HepG2 (cell line): ENCODE data around the gene ANGPTL2. TPM values are rescaled to one million over a fixed set of nuclear protein-coding genes. Genes with fewer than 3 reads are reported as not detected.

Experiments used
- ATAC-seq: fragments of 200-7000 bp; cut with Tn5 transposase; 3 replicates; pipeline ENCODE4 v1.9.1; 2020; ENCODE audit warnings: mild to moderate bottlenecking, moderate library complexity
- BruUV-seq: library from RNA; stranded (reverse); fragments of 400-500 nt; replicated peaks from 2 replicates; lab custom pipeline; 2021; lab: Mats Ljungman, UMichigan
- CTCF ChIA-PET: fragments of 300-600 bp; formaldehyde crosslinking; extraction: SDS; loops from one replicate; lab custom pipeline; 2021; ENCODE audit warnings: low total read pairs, inconsistent platforms, low intra/inter-chr PET ratio; lab: Yijun Ruan, JAX
- POLR2A ChIA-PET: fragments of 350-600 bp; sonication (Branson Sonifier 250); formaldehyde crosslinking; loops from one replicate; lab custom pipeline; 2020; ENCODE audit warnings: antibody characterized with exemption, inconsistent platforms; lab: Yijun Ruan, JAX
- DNase-seq: peaks from one replicate; pipeline ENCODE4 v3.0.0-alpha.2; 2015; ENCODE audit warnings: low spot score
- FAIRE-seq: peaks from 3 replicates; lab custom pipeline; 2011; peaks lifted over from hg19 to GRCh38; lab: Jason Lieb, UNC
- H2AFZ ChIP-seq: one replicate; pipeline ENCODE4 v1.6.1; 2011; ENCODE audit warnings: low read length, inconsistent platforms
- H3K27ac ChIP-seq: fragments of 300-600 bp; 3 replicates; pipeline ENCODE4 v1.8.0; 2011; ENCODE audit warnings: mixed run types, mild to moderate bottlenecking, mixed read lengths, low read length, inconsistent platforms; ENCODE audit not compliant: insufficient read depth; ENCODE audit errors: extremely low read length
- H3K27me3 ChIP-seq, 2 experiments: fragments of 200-600 bp in 1 of 2; 2 replicates in 1 of 2; 3 replicates in 1 of 2; pipeline versions ENCODE4 v1.6.0 to v1.8.0; 2011; ENCODE audit warnings: low read length in 2 of 2, mild to moderate bottlenecking in 2 of 2, moderate library complexity in 2 of 2, inconsistent platforms in 1 of 2; ENCODE audit not compliant: insufficient read depth in 2 of 2, control insufficient read depth in 1 of 2
- H3K36me3 ChIP-seq, 2 experiments: fragments of 200-600 bp in 1 of 2; replicated peaks in 1 of 2; 2 replicates in 1 of 2; 3 replicates in 1 of 2; pipeline versions ENCODE4 v1.5.1 to v1.8.0; 2011; ENCODE audit warnings: low read length in 2 of 2, inconsistent platforms in 1 of 2; ENCODE audit not compliant: insufficient read depth in 2 of 2, control insufficient read depth in 1 of 2
- H3K4me1 ChIP-seq: 2 replicates; pipeline ENCODE4 v1.5.1; 2012; ENCODE audit warnings: low read length, inconsistent platforms; ENCODE audit not compliant: insufficient read depth
- H3K4me2 ChIP-seq: 2 replicates; pipeline ENCODE4 v1.6.0; 2011; ENCODE audit warnings: low read depth, low read length, inconsistent platforms
- H3K4me3 ChIP-seq, 3 experiments: fragments of 200-600 bp in 1 of 3; sonication (generic), shearing (Covaris generic) in 1 of 3; replicated peaks in 1 of 3; 2 replicates each; pipeline ENCODE4 v1.5.1; 2011 to 2016; ENCODE audit warnings: low read length in 3 of 3, inconsistent platforms in 2 of 3, low read depth in 2 of 3, mild to moderate bottlenecking in 2 of 3, control low read depth in 1 of 3, mixed read lengths in 1 of 3; ENCODE audit not compliant: insufficient read depth in 1 of 3
- H3K79me2 ChIP-seq: one replicate; pipeline ENCODE4 v1.6.1; 2011; ENCODE audit warnings: low read length, inconsistent platforms; ENCODE audit not compliant: insufficient read depth
- H3K9ac ChIP-seq: 2 replicates; pipeline ENCODE4 v1.6.0; 2011; ENCODE audit warnings: mild to moderate bottlenecking, low read depth, low read length, inconsistent platforms; ENCODE audit not compliant: insufficient read depth
- H3K9me3 ChIP-seq: 2 replicates; pipeline ENCODE4 v1.5.1; 2012; ENCODE audit warnings: mild to moderate bottlenecking, low read length
- H4K20me1 ChIP-seq: 2 replicates; pipeline ENCODE4 v1.6.0; 2011; ENCODE audit warnings: inconsistent platforms, mild to moderate bottlenecking, low read length, moderate library complexity; ENCODE audit not compliant: insufficient read depth
- NR2F6 ChIP-seq, 2 experiments: IDR thresholded peaks; 2 replicates each; pipeline ENCODE4 v1.6.1; 2016; ENCODE audit warnings: antibody characterized with exemption in 1 of 2, mild to moderate bottlenecking in 1 of 2
- PHF21A ChIP-seq: sonication (generic); formaldehyde crosslinking; IDR thresholded peaks from 2 replicates; pipeline ENCODE4 v1.5.0; 2020; ENCODE audit warnings: mild to moderate bottlenecking, missing genetic modification reagents
- ZHX2 ChIP-seq, 2 experiments: sonication (generic) in 1 of 2; formaldehyde crosslinking in 1 of 2; IDR thresholded peaks; 2 replicates each; pipeline versions ENCODE4 v1.6.1 to v1.9.0; 2014 to 2022; ENCODE audit warnings: antibody characterized with exemption in 1 of 2, borderline replicate concordance in 1 of 2, inconsistent platforms in 1 of 2, low read depth in 1 of 2, missing genetic modification reagents in 1 of 2
- ZNF780A ChIP-seq: sonication (generic); formaldehyde crosslinking; IDR thresholded peaks from 2 replicates; pipeline ENCODE4 v1.8.0; 2022; ENCODE audit warnings: mild to moderate bottlenecking, missing genetic modification reagents, moderate library complexity
- ZNF878 ChIP-seq: sonication (generic); formaldehyde crosslinking; IDR thresholded peaks from 2 replicates; pipeline ENCODE4 v1.8.1; 2023; ENCODE audit warnings: mild to moderate bottlenecking, missing genetic modification reagents, moderate library complexity
- WGBS: methylation state at CpG from one replicate; pipeline ENCODE4 v1.1.6; 2017; ENCODE audit warnings: low lambda C conversion rate; 5-methylcytosine and 5-hydroxymethylcytosine counted together
- in situ Hi-C: cut with HindIII; loops from 2 replicates; pipeline ENCODE4 v1.10.0; 2017; ENCODE audit warnings: low pct_unique_long_range_greater_than_20kb; ENCODE audit not compliant: extremely low pct_ligation_motif_present
- intact Hi-C: fragments of 100-400 bp; cut with micrococcal nuclease; formaldehyde crosslinking; loops from one replicate; pipeline ENCODE4 v1.10.0; 2022; ENCODE audit not compliant: unreplicated experiment
- polyA plus RNA-seq, 8 experiments: library from polyadenylated mRNA; depleted of rRNA in 3 of 8; stranded (reverse) in 7 of 8; unstranded in 1 of 8; fragments of >200 nt; fragmentation: Illumina TruSeq in 4 of 8; extraction: Trizol in 4 of 8; gene quantifications; 2 replicates each; pipeline versions ENCODE4 v1.2.1 to v1.2.3, GENCODE V29; 2011 to 2016; ENCODE audit warnings: low read depth in 4 of 8, missing spikeins in 1 of 8, mixed read lengths in 1 of 8; ENCODE audit not compliant: insufficient read depth in 1 of 8
- total RNA-seq, 5 experiments: library from RNA; depleted of rRNA; stranded (reverse); fragments of >200 nt; fragmentation: Illumina TruSeq; extraction: Trizol; gene quantifications; 2 replicates each; pipeline ENCODE4 v1.2.3, GENCODE V29; 2016; ENCODE audit warnings: low read depth in 1 of 5
- TF ChIP-seq, protein P1 (sequence below): IDR thresholded peaks from 2 replicates; pipeline ENCODE4 v1.6.1; 2016; ENCODE audit warnings: missing biosample characterization, missing genetic modification reagents, low read depth
- TF ChIP-seq, protein P2 (sequence below): sonication (generic); formaldehyde crosslinking; IDR thresholded peaks from 2 replicates; pipeline ENCODE4 v1.4.0; 2020; ENCODE audit warnings: missing genetic modification reagents, mild to moderate bottlenecking, borderline replicate concordance

ANGPTL2 gene
- total and polyA plus RNA-seq, 2 of the 13 experiments (the other 11 are each of a cell fraction or from before 2014, with no cell fraction given): 0.91 to 21.0 TPM

DNA sequence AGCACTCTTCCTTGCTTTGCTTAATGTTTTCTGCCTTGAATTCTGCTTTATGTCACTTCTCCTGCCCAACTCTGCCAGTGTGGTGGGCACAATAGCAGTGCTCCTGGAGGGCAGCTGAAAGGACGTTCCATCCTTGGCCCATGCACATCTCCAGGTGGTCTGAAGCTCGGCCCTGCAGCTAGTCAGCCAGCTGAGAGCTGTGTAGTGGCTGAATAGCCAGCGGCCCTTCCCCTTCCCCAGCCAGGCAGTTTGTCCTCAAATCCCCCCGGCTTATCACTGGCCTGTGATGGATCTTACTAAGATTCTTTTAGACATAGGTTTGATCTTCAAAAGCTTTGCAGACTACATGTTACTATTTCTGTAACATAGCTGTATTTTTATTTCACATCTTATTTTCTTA, 42.7 kb upstream of the ANGPTL2 start:
- POLR2A ChIA-PET: no interaction called here
- 70% methylated on average over 4 of the region's 4 CpGs for WGBS
- CTCF ChIA-PET: no interaction called here
- Histone ChIP-seq H2AFZ (no peak overlapping the region), H3K4me2 (no peak overlapping the region), H3K9ac (no peak overlapping the region), H3K79me2 (no peaks in the 10 kb centered on the region), H3K4me3 (no peak overlapping the region), H3K9me3 (no peaks in the 10 kb centered on the region), H3K27me3 (no peaks in the 10 kb centered on the region), H3K36me3 (no peaks in the 10 kb centered on the region), H4K20me1 (no peaks in the 10 kb centered on the region), H3K4me1 (peaks cover 22% of the 10 kb centered on the region), H3K27ac (no peak overlapping the region)
- no peak for FAIRE-seq
- in situ Hi-C loops: no loop called here
- DNase-seq: no peak
- intact Hi-C loops: no loop called here
- no TSS peak for BruUV-seq
- ATAC-seq: no peak
- TF ChIP-seq ZNF780A (CRISPR knock-in tag): no peak
- TF ChIP-seq, protein P1, sequence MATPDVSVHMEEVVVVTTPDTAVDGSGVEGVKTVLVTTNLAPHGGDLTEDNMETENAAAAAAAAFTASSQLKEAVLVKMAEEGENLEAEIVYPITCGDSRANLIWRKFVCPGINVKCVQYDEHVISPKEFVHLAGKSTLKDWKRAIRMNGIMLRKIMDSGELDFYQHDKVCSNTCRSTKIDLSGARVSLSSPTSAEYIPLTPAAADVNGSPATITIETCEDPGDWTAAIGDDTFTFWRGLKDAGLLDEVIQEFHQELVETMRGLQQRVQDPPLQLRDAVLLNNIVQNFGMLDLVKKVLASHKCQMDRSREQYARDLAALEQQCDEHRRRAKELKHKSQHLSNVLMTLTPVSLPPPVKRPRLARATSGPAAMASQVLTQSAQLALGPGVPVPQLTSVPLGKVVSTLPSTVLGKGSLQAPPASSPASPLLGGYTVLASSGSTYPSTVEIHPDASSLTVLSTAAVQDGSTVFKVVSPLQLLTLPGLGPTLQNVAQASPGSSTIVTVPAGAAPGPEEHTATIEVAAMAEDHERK (CRISPR knock-in tag): no peak
- TF ChIP-seq ZNF878 (CRISPR knock-in tag): no peak
- TF ChIP-seq PHF21A: no peak
- TF ChIP-seq NR2F6 (IDR thresholded peaks at IDR 0.05): no peak
- TF ChIP-seq NR2F6 (CRISPR knock-in tag; IDR thresholded peaks at IDR 0.05): no peak
- TF ChIP-seq, protein P2, sequence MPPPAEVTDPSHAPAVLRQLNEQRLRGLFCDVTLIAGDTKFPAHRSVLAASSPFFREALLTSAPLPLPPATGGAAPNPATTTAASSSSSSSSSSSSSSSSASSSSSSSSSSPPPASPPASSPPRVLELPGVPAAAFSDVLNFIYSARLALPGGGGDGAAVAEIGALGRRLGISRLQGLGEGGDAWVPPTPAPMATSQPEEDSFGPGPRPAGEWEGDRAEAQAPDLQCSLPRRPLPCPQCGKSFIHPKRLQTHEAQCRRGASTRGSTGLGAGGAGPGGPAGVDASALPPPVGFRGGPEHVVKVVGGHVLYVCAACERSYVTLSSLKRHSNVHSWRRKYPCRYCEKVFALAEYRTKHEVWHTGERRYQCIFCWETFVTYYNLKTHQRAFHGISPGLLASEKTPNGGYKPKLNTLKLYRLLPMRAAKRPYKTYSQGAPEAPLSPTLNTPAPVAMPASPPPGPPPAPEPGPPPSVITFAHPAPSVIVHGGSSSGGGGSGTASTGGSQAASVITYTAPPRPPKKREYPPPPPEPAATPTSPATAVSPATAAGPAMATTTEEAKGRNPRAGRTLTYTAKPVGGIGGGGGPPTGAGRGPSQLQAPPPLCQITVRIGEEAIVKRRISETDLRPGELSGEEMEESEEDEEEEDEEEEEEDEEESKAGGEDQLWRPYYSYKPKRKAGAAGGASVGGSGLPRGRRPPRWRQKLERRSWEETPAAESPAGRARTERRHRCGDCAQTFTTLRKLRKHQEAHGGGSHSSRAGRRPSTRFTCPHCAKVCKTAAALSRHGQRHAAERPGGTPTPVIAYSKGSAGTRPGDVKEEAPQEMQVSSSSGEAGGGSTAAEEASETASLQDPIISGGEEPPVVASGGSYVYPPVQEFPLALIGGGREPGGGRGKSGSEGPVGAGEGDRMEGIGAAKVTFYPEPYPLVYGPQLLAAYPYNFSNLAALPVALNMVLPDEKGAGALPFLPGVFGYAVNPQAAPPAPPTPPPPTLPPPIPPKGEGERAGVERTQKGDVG (CRISPR knock-in tag): no peak
- TF ChIP-seq ZHX2 (IDR thresholded peaks at IDR 0.05; ENCODE audit: low read depth): no peak
- TF ChIP-seq ZHX2 (CRISPR knock-in tag; IDR thresholded peaks at IDR 0.05; ENCODE audit: borderline replicate concordance): no peak
